Neural crest cell (in vitro differentiated cells): Measurements from ENCODE around the gene PRKAG2. TPM values are rescaled to one million over a fixed set of nuclear protein-coding genes. Genes with fewer than 3 reads are reported as not detected.

ENCODE experiments used
- DNase-seq: peaks from one replicate; pipeline ENCODE4 v3.0.0; 2021; ENCODE audit warnings: low read depth, mixed read lengths, low spot score
- H3K27ac Mint-ChIP-seq: one replicate; pipeline ENCODE4 v1.8.0; 2021; ENCODE audit warnings: mild to moderate bottlenecking, mixed read lengths; ENCODE audit not compliant: unreplicated experiment
- H3K27me3 Mint-ChIP-seq: 2 replicates; pipeline ENCODE4 v1.8.0; 2021; ENCODE audit warnings: low read depth, mild to moderate bottlenecking, mixed read lengths
- H3K36me3 Mint-ChIP-seq: 2 replicates; pipeline ENCODE4 v1.8.0; 2021; ENCODE audit warnings: low read depth, mild to moderate bottlenecking, mixed read lengths
- H3K4me1 Mint-ChIP-seq: 2 replicates; pipeline ENCODE4 v1.8.0; 2021; ENCODE audit warnings: mixed read lengths
- H3K4me3 Mint-ChIP-seq: one replicate; pipeline ENCODE4 v1.8.0; 2021; ENCODE audit warnings: mild to moderate bottlenecking, mixed read lengths
- H3K9me3 Mint-ChIP-seq: 2 replicates; pipeline ENCODE4 v1.8.0; 2021; ENCODE audit warnings: mixed read lengths
- CTCF ChIP-seq: fragments of 200-600 bp; sonication (generic); conservative IDR thresholded peaks from 2 replicates; pipeline ENCODE4 v1.5.0; 2021; ENCODE audit warnings: antibody characterized with exemption, mild to moderate bottlenecking
- total RNA-seq: library from RNA; stranded (reverse); gene quantifications from 2 replicates; pipeline ENCODE4 v1.2.1, GENCODE V29; 2021

PRKAG2 gene
- total RNA-seq, 1 donor from 2014 or later = 12.5 TPM

GRCh38 chr7:151664268-151664667 lies 212.6 kb downstream of the PRKAG2 start:
- no peak overlapping the region for H3K27ac Mint-ChIP-seq
- DNase-seq = no peak
- H3K4me3 Mint-ChIP-seq = no peak overlapping the region
- no peaks in the 10 kb centered on the region for H3K27me3 Mint-ChIP-seq
- peaks cover 9% of the 10 kb centered on the region for H3K4me1 Mint-ChIP-seq
- no peak for TF ChIP-seq CTCF
- H3K36me3 Mint-ChIP-seq = no peaks in the 10 kb centered on the region
- H3K9me3 Mint-ChIP-seq = peaks cover 5% of the 10 kb centered on the region

GRCh38 chr7:151663382-151664100 lies 213.4 kb downstream of the PRKAG2 start:
- peaks cover 2% of the 10 kb centered on the region for H3K9me3 Mint-ChIP-seq

GRCh38 chr7:151662251-151662826 lies 214.6 kb downstream of the PRKAG2 start:
- Mint-ChIP-seq H3K9me3 (no peaks in the 10 kb centered on the region), H3K4me3 (no peak overlapping the region), H3K27ac (no peak overlapping the region), H3K4me1 (peaks cover 11% of the 10 kb centered on the region), H3K36me3 (no peaks in the 10 kb centered on the region), H3K27me3 (no peaks in the 10 kb centered on the region)
- DNase-seq = no peak
- no peak for TF ChIP-seq CTCF

More at GRCh38 chr7:151663382-151664100, 213.4 kb downstream of the PRKAG2 start:
- no peak for DNase-seq
- H3K4me1 Mint-ChIP-seq = peaks cover 11% of the 10 kb centered on the region
- H3K27ac Mint-ChIP-seq = no peak overlapping the region
- no peak for TF ChIP-seq CTCF
- no peaks in the 10 kb centered on the region for H3K27me3 Mint-ChIP-seq
- no peak overlapping the region for H3K4me3 Mint-ChIP-seq
- H3K36me3 Mint-ChIP-seq = no peaks in the 10 kb centered on the region

GRCh38 chr7:151661587-151661986 lies 215.3 kb downstream of the PRKAG2 start:
- Mint-ChIP-seq H3K4me1 (peaks cover 11% of the 10 kb centered on the region), H3K27ac (no peak overlapping the region), H3K9me3 (no peaks in the 10 kb centered on the region), H3K27me3 (no peaks in the 10 kb centered on the region), H3K4me3 (no peak overlapping the region), H3K36me3 (no peaks in the 10 kb centered on the region)
- DNase-seq = no peak
- TF ChIP-seq CTCF = no peak

GRCh38 chr7:151660141-151660540 lies 216.8 kb downstream of the PRKAG2 start:
- no peak for TF ChIP-seq CTCF
- Mint-ChIP-seq H3K4me1 (peaks cover 11% of the 10 kb centered on the region), H3K4me3 (no peak overlapping the region), H3K9me3 (no peaks in the 10 kb centered on the region), H3K36me3 (no peaks in the 10 kb centered on the region), H3K27me3 (no peaks in the 10 kb centered on the region), H3K27ac (no peak overlapping the region)
- no peak for DNase-seq
